Measurements from ENCODE around the gene TAOK2. TPM values are rescaled to one million over a fixed set of nuclear protein-coding genes. Genes with fewer than 3 reads are reported as not detected.

Gene TAOK2
- total RNA-seq, 1 experiment from 2014 or later = 99.4 TPM

DNA sequence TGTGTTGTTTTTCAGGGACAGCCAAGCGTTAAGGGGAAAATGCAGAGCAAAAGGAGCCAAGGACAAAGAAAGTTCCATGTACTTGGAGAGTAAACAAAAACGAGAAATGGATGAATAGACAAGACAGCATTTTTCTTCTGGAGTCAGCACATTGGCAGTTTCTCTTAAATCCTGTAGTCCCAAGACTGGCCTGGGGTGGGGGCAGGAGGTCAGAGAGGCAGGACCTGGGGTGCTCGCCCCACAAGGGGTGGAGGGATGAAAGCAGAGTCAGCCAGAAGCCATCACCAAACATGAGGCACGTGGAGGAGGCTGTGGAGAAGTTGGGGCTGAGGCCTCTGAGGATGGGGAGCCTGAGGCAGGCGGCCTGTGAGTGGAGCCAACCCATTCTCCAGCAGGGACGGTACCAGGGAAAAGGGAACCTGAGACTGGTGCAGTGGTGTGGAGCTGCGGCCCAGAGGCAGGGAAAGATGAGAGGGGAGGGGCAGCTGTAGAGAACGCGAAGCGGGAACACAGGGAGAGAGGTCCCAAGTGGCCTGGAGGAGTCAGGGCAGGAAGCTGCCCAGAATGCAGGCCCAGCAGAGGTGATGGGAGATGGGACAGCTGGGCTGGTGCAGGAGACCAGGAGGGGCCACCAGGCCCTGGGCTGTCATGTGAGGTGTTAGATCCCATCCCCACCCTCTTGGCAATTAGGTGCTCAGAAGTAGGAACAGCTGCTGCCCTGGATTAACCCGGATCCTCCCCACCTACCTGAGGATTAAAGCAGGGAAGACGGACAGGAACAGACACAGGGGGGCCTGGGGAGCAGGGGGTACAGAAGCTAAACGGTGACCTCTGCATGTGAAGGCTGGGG is 54.1 kb downstream of the TAOK2 start:
- Histone ChIP-seq H3K36me3 (ENCODE audit: control insufficient read depth, insufficient read depth, low read length) (no peaks in the 10 kb centered on the region), H3K9me3 (ENCODE audit: control insufficient read depth, insufficient read depth, low read depth, low read length) (no peaks in the 10 kb centered on the region), H3K4me3 (ENCODE audit: low read depth in 2 of 2, low read length in 2 of 2) (no peak overlapping the region), H3K27ac (ENCODE audit: low read length) (no peak overlapping the region), H3K4me1 (ENCODE audit: control insufficient read depth, insufficient read depth, low read length) (peaks cover 9% of the 10 kb centered on the region), H3K27me3 (ENCODE audit: control insufficient read depth, insufficient read depth, low read length) (no peaks in the 10 kb centered on the region)
- ChIA-PET CTCF (no interaction called here), POLR2A (no interaction called here)
- no TSS peak for BruUV-seq (replicated peaks)
- intact Hi-C loops (cut with micrococcal nuclease; ENCODE audit: unreplicated experiment) (loop anchor here (5.0 to 10.0 kb wide), 2 partner anchors 113 to 336 kb away; no protein-coding TSS in a partner anchor), in situ Hi-C loops (cut with HindIII; ENCODE audit: low pct_unique_long_range_greater_than_20kb, low sequenced_read_pairs) (no loop called here)
- DNase-seq (ENCODE audit: low read depth, low spot score) (no peak), ATAC-seq (no peak)
- TF ChIP-seq POLR2AphosphoS5 (IDR thresholded peaks at IDR 0.05; ENCODE audit: low read depth, low read length) (no peak), TCF7L2 (IDR thresholded peaks at IDR 0.05; ENCODE audit: low read depth, low read length) (no peak), SIN3A (IDR thresholded peaks at IDR 0.05; ENCODE audit: borderline replicate concordance, insufficient read depth, low read depth, low read length) (no peak)
- TF ChIP-seq, protein P1, sequence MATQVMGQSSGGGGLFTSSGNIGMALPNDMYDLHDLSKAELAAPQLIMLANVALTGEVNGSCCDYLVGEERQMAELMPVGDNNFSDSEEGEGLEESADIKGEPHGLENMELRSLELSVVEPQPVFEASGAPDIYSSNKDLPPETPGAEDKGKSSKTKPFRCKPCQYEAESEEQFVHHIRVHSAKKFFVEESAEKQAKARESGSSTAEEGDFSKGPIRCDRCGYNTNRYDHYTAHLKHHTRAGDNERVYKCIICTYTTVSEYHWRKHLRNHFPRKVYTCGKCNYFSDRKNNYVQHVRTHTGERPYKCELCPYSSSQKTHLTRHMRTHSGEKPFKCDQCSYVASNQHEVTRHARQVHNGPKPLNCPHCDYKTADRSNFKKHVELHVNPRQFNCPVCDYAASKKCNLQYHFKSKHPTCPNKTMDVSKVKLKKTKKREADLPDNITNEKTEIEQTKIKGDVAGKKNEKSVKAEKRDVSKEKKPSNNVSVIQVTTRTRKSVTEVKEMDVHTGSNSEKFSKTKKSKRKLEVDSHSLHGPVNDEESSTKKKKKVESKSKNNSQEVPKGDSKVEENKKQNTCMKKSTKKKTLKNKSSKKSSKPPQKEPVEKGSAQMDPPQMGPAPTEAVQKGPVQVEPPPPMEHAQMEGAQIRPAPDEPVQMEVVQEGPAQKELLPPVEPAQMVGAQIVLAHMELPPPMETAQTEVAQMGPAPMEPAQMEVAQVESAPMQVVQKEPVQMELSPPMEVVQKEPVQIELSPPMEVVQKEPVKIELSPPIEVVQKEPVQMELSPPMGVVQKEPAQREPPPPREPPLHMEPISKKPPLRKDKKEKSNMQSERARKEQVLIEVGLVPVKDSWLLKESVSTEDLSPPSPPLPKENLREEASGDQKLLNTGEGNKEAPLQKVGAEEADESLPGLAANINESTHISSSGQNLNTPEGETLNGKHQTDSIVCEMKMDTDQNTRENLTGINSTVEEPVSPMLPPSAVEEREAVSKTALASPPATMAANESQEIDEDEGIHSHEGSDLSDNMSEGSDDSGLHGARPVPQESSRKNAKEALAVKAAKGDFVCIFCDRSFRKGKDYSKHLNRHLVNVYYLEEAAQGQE (IDR thresholded peaks at IDR 0.05; ENCODE audit: insufficient read depth in 1 of 2, low read depth in 2 of 2, low read length in 1 of 2) = no peak

- Histone ChIP-seq H3K9me3 (ENCODE audit: control insufficient read depth, insufficient read depth, low read depth, low read length) (no peaks in the 10 kb centered on the region), H3K27ac (ENCODE audit: low read length) (no peak overlapping the region), H3K4me1 (ENCODE audit: control insufficient read depth, insufficient read depth, low read length) (peaks cover 9% of the 10 kb centered on the region), H3K36me3 (ENCODE audit: control insufficient read depth, insufficient read depth, low read length) (no peaks in the 10 kb centered on the region), H3K27me3 (ENCODE audit: control insufficient read depth, insufficient read depth, low read length) (no peaks in the 10 kb centered on the region), H3K4me3 (ENCODE audit: low read depth in 2 of 2, low read length in 2 of 2) (no peak overlapping the region)
- no TSS peak for BruUV-seq (replicated peaks)
- CTCF ChIA-PET = no interaction called here
- ATAC-seq = no peak
- in situ Hi-C loops (cut with HindIII; ENCODE audit: low pct_unique_long_range_greater_than_20kb, low sequenced_read_pairs) = no loop called here
- POLR2A ChIA-PET = no interaction called here
- intact Hi-C loops (cut with micrococcal nuclease; ENCODE audit: unreplicated experiment) = loop anchor here (5.0 to 10.0 kb wide), 2 partner anchors 114 to 336 kb away; no protein-coding TSS in a partner anchor
- no peak for DNase-seq (ENCODE audit: low read depth, low spot score)
- no peak for TF ChIP-seq CTCF (IDR thresholded peaks at IDR 0.05)
- TF ChIP-seq, protein P1 (IDR thresholded peaks at IDR 0.05; ENCODE audit: insufficient read depth in 1 of 2, low read depth in 2 of 2, low read length in 1 of 2) = peak; percentile 96
- TF ChIP-seq SIN3A (IDR thresholded peaks at IDR 0.05; ENCODE audit: borderline replicate concordance, insufficient read depth, low read depth, low read length) = no peak
- no peak for TF ChIP-seq POLR2AphosphoS5 (IDR thresholded peaks at IDR 0.05; ENCODE audit: low read depth, low read length)
These were observed 54.9 kb downstream of the TAOK2 start for GRCh38 chr16:30028438-30029076.

Data from Panc1 (cell line).